ENCODE measurements around the gene PHACTR1. TPM values are rescaled to one million over a fixed set of nuclear protein-coding genes. Genes with fewer than 3 reads are reported as not detected.

Gene PHACTR1
- total RNA-seq, 1 experiment from 2014 or later, result not detected

DNA sequence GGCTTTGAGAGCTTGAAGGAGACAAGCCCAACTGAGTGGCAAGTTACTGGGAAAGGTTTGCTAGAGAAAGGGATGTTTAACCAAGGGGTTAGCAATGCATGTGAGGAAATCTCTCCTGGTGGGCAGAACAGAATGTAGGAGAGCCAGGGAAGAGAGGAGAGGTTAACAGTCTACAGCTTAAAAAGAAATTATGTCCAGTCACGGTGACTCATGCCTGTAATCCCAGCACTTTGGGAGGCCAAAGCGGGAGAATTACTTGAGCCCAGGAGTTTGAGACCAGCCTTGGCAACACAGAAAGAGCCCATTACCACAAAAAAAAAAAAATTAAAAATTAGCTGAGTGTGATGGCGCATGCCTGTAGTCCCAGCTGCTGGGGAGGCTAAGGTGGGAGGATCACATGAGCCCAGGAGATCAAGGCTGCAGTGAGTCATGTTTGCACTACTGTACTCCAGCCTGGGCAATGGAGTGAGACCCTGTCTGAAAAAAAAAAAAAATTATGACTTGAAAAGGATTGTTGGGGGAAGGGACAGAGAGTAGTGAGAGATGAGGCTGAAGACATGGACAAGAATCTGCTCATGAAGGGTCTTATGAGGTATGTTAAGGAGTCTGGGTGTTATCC, 346.8 kb downstream of the PHACTR1 start:
- Histone ChIP-seq H3K4me1 (ENCODE audit: insufficient read depth, low read length) (no peaks in the 10 kb centered on the region), H3K79me2 (ENCODE audit: low read length) (no peaks in the 10 kb centered on the region), H2AFZ (ENCODE audit: low read length) (no peak overlapping the region), H3F3A (ENCODE audit: low read length, unreplicated experiment) (no peaks in the 10 kb centered on the region), H3K36me3 (ENCODE audit: low read depth, low read length) (no peaks in the 10 kb centered on the region), H3K27me3 (ENCODE audit: low read length) (peaks cover 38% of the 10 kb centered on the region; the same call in 1 of the 2 replicates), H4K20me1 (ENCODE audit: low read length) (no peaks in the 10 kb centered on the region), H3K9me3 (ENCODE audit: low read length) (no peaks in the 10 kb centered on the region), H3K27ac (ENCODE audit: low read length) (no peak overlapping the region), H3K4me3 (ENCODE audit: low read length) (no peak overlapping the region), H3K9me2 (replicated peaks; ENCODE audit: low read length) (no peaks in the 10 kb centered on the region), H3K9ac (ENCODE audit: low read length) (no peak overlapping the region), H3K4me2 (ENCODE audit: low read length) (no peak overlapping the region)
- no TSS peak for BruUV-seq (replicated peaks)
- ChIA-PET POLR2A (ENCODE audit: unreplicated experiment) (no interaction called here), CTCF (no interaction called here)
- DNase-seq, result no peak
- no peak for ATAC-seq
- intact Hi-C loops (cut with micrococcal nuclease), result no loop called here
- TF ChIP-seq, protein P1, sequence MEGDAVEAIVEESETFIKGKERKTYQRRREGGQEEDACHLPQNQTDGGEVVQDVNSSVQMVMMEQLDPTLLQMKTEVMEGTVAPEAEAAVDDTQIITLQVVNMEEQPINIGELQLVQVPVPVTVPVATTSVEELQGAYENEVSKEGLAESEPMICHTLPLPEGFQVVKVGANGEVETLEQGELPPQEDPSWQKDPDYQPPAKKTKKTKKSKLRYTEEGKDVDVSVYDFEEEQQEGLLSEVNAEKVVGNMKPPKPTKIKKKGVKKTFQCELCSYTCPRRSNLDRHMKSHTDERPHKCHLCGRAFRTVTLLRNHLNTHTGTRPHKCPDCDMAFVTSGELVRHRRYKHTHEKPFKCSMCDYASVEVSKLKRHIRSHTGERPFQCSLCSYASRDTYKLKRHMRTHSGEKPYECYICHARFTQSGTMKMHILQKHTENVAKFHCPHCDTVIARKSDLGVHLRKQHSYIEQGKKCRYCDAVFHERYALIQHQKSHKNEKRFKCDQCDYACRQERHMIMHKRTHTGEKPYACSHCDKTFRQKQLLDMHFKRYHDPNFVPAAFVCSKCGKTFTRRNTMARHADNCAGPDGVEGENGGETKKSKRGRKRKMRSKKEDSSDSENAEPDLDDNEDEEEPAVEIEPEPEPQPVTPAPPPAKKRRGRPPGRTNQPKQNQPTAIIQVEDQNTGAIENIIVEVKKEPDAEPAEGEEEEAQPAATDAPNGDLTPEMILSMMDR (conservative IDR thresholded peaks at IDR 0.05; ENCODE audit: low read depth, low read length), result no peak
- TF ChIP-seq EZH2 (IDR thresholded peaks at IDR 0.05; ENCODE audit: low read length, unreplicated experiment) (no peak), EZH2phosphoT487 (IDR thresholded peaks at IDR 0.05; ENCODE audit: borderline replicate concordance, low read length) (no peak)

- Histone ChIP-seq H3K36me3 (ENCODE audit: low read depth, low read length) (no peaks in the 10 kb centered on the region), H3K27me3 (ENCODE audit: low read length) (peaks cover 49% of the 10 kb centered on the region; the same call in 1 of the 2 replicates), H3K4me1 (ENCODE audit: insufficient read depth, low read length) (no peaks in the 10 kb centered on the region), H3K27ac (ENCODE audit: low read length) (no peak overlapping the region), H3K9me3 (ENCODE audit: low read length) (no peaks in the 10 kb centered on the region), H3K79me2 (ENCODE audit: low read length) (no peaks in the 10 kb centered on the region), H3K9ac (ENCODE audit: low read length) (no peak overlapping the region), H4K20me1 (ENCODE audit: low read length) (no peaks in the 10 kb centered on the region), H2AFZ (ENCODE audit: low read length) (no peak overlapping the region), H3K4me2 (ENCODE audit: low read length) (no peak overlapping the region), H3K9me2 (replicated peaks; ENCODE audit: low read length) (no peaks in the 10 kb centered on the region), H3K4me3 (ENCODE audit: low read length) (no peak overlapping the region), H3F3A (ENCODE audit: low read length, unreplicated experiment) (no peaks in the 10 kb centered on the region)
- DNase-seq (no peak), ATAC-seq (no peak)
- TF ChIP-seq, protein P1 (conservative IDR thresholded peaks at IDR 0.05; ENCODE audit: low read depth, low read length), result no peak
- TF ChIP-seq EZH2 (IDR thresholded peaks at IDR 0.05; ENCODE audit: low read length, unreplicated experiment), result no peak
- TF ChIP-seq EZH2phosphoT487 (IDR thresholded peaks at IDR 0.05; ENCODE audit: borderline replicate concordance, low read length), result no peak
- CTCF ChIA-PET, result no interaction called here
- BruUV-seq (replicated peaks), result no TSS peak
- intact Hi-C loops (cut with micrococcal nuclease), result no loop called here
- POLR2A ChIA-PET (ENCODE audit: unreplicated experiment), result no interaction called here
Measured at GRCh38 chr6:13065581-13065980, 349.0 kb downstream of the PHACTR1 start.

GRCh38 chr6:13066050-13066449, 349.5 kb downstream of the PHACTR1 start:
- ChIA-PET CTCF (no interaction called here), POLR2A (ENCODE audit: unreplicated experiment) (no interaction called here)
- Histone ChIP-seq H3K9me3 (ENCODE audit: low read length) (no peaks in the 10 kb centered on the region), H3K4me3 (ENCODE audit: low read length) (no peak overlapping the region), H3K36me3 (ENCODE audit: low read depth, low read length) (no peaks in the 10 kb centered on the region), H2AFZ (ENCODE audit: low read length) (no peak overlapping the region), H3K9ac (ENCODE audit: low read length) (no peak overlapping the region), H3K4me1 (ENCODE audit: insufficient read depth, low read length) (no peaks in the 10 kb centered on the region), H4K20me1 (ENCODE audit: low read length) (no peaks in the 10 kb centered on the region), H3K79me2 (ENCODE audit: low read length) (no peaks in the 10 kb centered on the region), H3K9me2 (replicated peaks; ENCODE audit: low read length) (no peaks in the 10 kb centered on the region), H3K27me3 (ENCODE audit: low read length) (peaks cover 49% of the 10 kb centered on the region; the same call in 1 of the 2 replicates), H3F3A (ENCODE audit: low read length, unreplicated experiment) (no peaks in the 10 kb centered on the region), H3K4me2 (ENCODE audit: low read length) (no peak overlapping the region), H3K27ac (ENCODE audit: low read length) (no peak overlapping the region)
- no peak for ATAC-seq
- TF ChIP-seq EZH2 (IDR thresholded peaks at IDR 0.05; ENCODE audit: low read length, unreplicated experiment) (no peak), EZH2phosphoT487 (IDR thresholded peaks at IDR 0.05; ENCODE audit: borderline replicate concordance, low read length) (no peak)
- TF ChIP-seq, protein P1 (conservative IDR thresholded peaks at IDR 0.05; ENCODE audit: low read depth, low read length), result no peak
- intact Hi-C loops (cut with micrococcal nuclease), result no loop called here
- DNase-seq, result no peak
- BruUV-seq (replicated peaks), result no TSS peak

Data from PC-3 (cell line).